SH-SY5Y (cell line): ENCODE data around the gene CASP9.

Source experiments
- GATA2 ChIP-seq: IDR thresholded peaks from 2 replicates; pipeline ENCODE4 v1.6.1; 2011; ENCODE audit warnings: mild to moderate bottlenecking, low read depth, low read length
- GATA3 ChIP-seq: IDR thresholded peaks from 2 replicates; pipeline ENCODE4 v1.6.1; 2011; ENCODE audit warnings: low read depth, mild to moderate bottlenecking, low read length, moderate library complexity

GRCh38 chr1:15489052-15489736, 34.8 kb downstream of the CASP9 start:
- no peak for TF ChIP-seq GATA2
- TF ChIP-seq GATA3, result no peak
